ENCODE results near the gene PACRG.

Gene PACRG

GRCh38 chr6:162798546-162799266 is 70.9 kb downstream of the PACRG start:
- DNase-seq, result no peak

DNA sequence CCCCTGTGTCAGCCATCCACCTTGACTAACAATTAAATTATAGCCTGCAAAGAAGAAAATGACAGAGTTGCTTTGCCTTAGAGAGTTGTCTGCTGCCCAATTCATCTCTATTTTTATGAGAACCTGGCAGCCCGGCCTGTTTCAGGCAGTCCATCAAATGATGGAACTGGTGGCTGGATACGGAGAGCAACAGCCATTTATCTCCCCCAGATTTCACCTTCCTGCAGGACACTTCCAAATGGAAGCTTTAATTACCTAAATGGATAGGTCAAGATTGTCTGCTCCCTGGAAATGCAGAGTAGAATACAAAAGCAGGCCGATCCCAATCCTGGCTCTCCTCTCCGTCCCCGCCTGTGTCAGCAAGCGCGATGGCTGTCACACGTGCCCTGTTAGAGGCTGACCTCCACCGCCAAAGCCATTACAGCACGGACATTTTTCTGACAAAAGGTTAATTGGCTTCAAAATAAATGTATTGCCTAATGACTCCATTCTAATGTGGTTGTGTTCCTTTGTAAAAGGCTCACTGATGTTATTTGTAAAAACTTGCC is 86.7 kb downstream of the PACRG start:
- DNase-seq, result no peak

GRCh38 chr6:162817196-162817595 is 89.4 kb downstream of the PACRG start:
- no peak for DNase-seq

DNA sequence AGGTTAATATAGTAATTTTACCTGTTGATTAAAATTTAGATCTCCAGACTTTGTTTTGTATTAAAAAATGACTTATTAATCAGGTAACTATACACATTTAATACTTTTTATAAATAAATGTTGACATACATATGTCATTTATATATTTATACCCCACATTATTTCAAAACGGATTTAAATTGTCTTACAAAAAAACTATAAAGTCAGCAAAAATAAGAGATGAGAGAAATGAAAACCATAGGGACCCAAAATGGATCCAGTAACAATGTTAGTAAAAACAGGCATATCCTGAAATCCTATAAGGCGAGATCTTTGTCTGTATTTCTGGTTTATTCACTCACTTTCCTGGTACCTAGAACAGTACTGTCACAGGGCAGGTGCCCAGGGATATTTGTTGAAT is 91.5 kb downstream of the PACRG start:
- no peak for DNase-seq

DNA sequence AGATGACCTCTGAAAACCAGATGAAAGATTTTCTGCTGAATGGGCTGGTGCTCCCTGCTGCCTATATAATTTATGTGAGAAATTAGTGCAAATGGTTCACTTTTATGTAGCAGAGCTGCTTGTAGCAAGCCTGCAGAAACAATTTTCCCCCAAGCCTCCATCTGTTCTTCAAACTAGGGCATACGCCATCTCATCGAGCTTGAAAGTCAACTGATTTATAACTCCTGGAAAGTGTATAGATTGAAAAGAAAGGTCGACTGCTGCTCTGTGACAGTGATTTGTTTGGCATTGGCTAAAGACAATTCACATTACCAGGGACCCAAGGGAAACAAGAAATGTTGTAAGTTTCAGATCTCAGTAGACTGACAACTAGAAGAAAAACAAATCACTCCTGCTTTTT is 93.3 kb downstream of the PACRG start:
- no peak for DNase-seq

- DNase-seq, result no peak
Measured at GRCh38 chr6:162825597-162825996, 97.8 kb downstream of the PACRG start.

- no peak for DNase-seq
Measured at GRCh38 chr6:162829013-162829742, 101.4 kb downstream of the PACRG start.

DNA sequence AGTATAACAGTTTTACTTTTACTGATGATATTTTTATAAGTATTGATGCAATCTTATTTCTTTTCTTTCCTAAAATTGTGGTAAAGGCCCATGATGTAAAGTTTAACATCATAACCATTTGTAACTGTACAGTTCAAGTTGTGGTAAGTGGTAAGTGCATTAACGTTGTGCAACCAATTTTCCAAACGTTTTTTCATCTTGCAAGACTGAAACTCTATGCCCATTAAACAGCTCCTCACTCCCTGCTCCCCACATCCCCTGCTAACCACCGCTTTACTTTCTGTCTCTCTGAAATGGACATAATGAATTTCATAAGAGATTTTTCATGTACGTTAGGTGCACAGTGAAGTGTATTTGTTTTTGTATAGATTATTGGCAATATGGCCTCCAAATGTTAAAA is 106.0 kb downstream of the PACRG start:
- no peak for DNase-seq

DNA sequence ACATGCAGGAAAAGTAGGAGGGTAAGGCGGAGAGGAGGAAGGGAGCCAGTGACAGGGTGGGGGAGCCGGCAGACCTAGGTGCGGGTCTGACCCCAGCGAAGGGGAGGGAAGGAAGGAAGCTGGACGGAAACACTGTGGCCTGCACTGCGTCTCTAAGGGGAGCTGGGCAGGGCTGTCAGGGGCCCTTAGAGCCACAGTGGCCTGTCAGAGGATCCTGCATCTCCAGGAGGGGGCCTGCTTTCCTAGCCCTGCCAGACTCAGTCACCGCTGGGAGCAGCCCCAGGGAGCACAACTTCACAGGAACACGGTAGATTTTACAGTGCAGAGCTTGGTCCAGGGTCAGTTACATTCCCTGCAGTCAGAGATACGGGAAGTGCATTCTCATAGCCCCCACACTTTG is 118.2 kb downstream of the PACRG start:
- DNase-seq, result no peak

DNA sequence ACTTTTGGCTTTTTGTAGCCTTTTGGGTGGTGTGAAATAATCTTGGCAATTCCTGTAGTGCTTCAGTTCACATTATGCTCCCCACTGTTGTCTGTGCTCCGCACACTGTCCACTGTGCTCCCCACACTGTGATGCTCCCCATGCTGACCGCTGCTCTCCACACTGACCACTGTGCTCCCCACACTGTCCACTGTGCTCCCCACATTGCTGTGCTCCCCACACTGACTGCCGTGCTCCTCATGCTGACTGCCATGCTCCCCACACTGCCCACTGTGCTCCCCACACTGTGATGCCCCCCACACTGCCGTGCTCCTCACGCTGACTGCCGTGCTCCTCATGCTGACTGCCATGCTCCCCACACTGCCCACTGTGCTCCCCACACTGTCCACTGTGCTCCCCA is 118.9 kb downstream of the PACRG start:
- no peak for DNase-seq

DNA sequence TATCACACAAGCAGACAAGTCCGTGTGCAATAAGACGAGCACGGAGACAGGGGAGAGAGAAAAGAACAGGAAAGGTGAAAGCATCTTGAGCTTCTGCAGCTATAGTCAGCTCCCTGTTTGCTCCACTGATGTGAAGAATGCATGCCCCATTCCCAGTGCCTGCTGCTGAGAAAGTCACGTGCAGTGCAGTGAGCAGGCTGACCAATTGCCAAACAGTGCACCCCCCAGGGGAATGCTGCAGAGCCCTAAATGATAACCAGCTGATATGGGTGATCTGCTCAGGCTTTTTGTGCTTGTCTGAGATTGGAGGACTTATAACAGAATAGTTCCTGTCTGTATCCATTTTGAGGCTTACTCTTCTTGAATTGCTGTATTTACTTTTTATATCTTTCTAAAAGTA is 121.5 kb downstream of the PACRG start:
- no peak for DNase-seq

- DNase-seq, result no peak
Measured at GRCh38 chr6:162852192-162852591, 124.4 kb downstream of the PACRG start.

GRCh38 chr6:162852840-162853577 is 125.2 kb downstream of the PACRG start:
- no peak for DNase-seq

DNA sequence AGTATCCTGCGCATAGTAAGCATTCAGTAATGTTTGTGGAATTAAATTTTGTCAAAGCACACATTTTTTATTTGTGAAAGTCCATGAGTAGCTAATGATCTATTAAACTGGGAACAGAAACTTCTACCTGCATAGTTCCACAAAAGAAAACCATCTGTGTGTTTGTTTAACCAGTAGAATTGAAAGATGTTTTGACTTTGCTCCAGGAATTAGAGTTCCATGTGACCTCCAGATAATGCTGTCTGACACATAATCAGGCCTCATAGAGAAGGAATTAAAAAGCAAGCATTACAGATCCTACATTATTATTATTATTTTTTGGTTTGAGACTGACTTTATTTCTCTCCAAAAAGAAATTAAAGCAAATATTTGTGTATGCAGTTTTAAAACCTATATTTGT is 126.5 kb downstream of the PACRG start:
- DNase-seq, result no peak

DNA sequence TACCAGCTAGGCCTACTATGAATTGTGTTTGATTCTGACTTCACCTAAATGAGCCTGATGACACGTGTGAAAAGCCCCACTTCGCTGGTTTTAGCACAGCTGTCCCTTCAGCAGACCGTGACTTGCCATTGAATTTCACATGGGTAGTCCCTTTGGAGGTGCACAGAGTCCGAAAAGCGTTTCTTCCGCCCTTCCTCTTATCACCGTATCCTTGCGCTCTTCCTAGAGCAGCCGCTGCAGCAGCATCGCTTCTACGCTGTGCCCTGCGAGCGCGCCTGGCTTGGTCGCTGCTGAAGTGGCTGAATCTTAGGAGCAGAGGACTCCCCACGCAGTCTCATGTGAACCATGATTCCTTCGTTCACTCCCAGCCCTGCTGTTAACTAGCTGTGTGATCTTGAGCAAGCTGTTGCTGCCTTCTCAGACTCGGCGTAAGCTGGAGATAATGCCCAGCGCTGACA is 127.0 kb downstream of the PACRG start:
- no peak for DNase-seq

DNA sequence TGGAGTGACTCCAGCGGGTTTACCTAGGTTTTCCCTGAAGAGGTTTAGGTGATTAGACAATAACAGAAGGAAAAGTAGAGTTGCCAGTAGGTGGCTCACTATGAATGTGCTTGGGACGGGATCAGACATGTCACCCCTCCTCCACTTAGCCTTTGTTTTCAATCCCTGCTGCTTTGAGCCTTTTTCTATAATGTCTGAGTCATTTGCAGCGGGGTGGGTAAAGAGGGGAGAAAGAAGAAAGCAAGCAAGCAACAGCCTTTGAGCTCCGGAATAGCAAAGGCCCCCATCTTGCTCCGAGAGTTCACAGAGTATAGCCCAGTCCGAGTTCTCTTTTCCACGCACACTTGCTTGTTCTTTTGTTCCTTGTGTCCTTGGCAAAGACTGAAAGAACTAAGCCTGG is 129.1 kb downstream of the PACRG start:
- DNase-seq, result no peak

DNA sequence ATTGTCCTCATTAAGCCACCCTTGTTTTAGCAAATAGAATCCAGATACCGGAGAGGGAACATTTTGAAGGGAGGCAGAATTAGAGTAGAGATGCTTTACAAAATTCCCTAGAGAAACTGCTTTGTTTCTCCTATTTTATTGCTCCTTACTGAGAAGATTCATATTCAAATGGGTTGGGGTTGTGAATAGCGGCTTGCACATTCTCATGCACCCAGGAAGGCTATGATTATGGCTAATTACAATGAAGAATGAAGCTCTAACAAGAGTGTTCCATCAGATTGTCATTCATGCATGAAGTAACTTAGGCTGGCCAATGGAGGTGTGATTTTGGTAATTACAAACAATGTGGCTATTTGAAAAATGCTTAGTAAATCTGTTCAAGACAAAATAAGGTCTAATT is 129.6 kb downstream of the PACRG start:
- no peak for DNase-seq

DNA sequence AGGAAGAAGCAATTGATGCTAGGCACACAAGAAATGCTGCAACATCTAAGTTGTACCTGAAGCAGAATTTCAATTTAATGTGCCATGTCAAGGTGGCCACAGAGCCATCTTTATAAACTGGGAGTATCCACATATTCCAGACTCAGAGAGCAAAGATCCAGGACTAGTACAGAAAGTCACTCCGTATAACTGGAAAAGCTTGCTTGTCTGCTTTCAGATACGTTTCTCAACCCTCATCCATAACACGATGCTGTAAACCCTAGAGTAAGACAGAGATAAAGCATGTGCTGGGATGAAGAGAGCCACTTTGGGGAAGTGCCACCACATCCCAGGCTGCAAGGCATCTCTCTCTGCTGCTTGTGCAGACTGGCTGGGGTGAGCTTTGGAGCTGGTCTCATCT is 134.7 kb downstream of the PACRG start:
- DNase-seq, result no peak

DNA sequence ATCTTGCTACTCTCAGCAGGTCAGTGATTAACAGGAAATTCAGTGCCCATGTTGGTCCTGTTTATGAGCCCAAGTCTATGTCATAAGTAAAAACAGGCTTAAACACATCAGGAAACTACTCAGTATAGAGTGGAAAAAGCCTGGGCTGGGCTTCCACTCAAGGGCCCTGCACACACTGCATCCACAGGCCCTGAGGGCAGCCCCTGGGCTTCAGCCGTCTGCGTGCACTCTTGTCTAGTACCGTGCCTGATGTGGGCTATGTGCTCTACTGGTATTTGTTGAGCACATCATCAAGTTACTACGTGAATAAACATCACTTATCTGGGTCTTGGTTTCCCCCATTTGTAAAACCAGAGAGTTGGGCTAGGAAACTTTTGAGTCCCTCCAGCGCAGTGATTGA is 135.2 kb downstream of the PACRG start:
- no peak for DNase-seq

GRCh38 chr6:162863821-162864220 is 136.0 kb downstream of the PACRG start:
- no peak for DNase-seq

GRCh38 chr6:162864911-162865310 is 137.1 kb downstream of the PACRG start:
- DNase-seq, result no peak

GRCh38 chr6:162866656-162867055 is 138.9 kb downstream of the PACRG start:
- DNase-seq, result no peak

- no peak for DNase-seq
Measured at GRCh38 chr6:162868397-162868796, 140.6 kb downstream of the PACRG start.

DNA sequence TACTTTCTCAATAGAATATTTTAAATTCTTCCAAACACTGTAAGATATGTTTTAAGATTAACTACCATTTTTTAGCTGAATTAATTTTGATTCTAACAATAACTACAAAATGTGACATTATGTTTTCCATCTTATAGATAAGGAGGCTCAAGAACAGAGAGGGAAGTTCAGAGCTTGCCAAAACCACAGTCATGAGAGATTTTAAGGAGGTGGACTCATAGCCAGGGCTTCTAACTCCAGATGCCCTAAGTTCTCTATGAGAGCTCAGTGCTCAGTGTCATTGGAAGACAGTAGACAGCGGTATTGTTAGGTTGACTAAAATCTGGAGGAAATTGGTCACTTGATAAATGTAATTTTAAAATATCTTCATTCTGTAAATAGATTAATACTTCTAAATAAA is 144.2 kb downstream of the PACRG start:
- no peak for DNase-seq

Data from activated T-cell treated with anti-CD3 and anti-CD28 coated beads, Interleukin-2, amount 50 U/mL, for 48 hours (primary cell).